Activated CD8-positive, alpha-beta memory T cell treated with anti-CD3 and anti-CD28 coated beads, Interleukin-2, amount 50 U/mL, for 24 hours (primary cell): Measurements from ENCODE around the gene ARHGEF11.

Source experiments
- DNase-seq: peaks from one replicate; pipeline ENCODE4 v3.0.0-alpha.2; 2020; ENCODE audit errors: extremely low read depth

Gene ARHGEF11

GRCh38 chr1:156949127-156949526 lies 96.4 kb downstream of the ARHGEF11 start:
- no peak for DNase-seq

- no peak for DNase-seq
These were observed 96.8 kb downstream of the ARHGEF11 start for GRCh38 chr1:156948708-156949107.

DNA sequence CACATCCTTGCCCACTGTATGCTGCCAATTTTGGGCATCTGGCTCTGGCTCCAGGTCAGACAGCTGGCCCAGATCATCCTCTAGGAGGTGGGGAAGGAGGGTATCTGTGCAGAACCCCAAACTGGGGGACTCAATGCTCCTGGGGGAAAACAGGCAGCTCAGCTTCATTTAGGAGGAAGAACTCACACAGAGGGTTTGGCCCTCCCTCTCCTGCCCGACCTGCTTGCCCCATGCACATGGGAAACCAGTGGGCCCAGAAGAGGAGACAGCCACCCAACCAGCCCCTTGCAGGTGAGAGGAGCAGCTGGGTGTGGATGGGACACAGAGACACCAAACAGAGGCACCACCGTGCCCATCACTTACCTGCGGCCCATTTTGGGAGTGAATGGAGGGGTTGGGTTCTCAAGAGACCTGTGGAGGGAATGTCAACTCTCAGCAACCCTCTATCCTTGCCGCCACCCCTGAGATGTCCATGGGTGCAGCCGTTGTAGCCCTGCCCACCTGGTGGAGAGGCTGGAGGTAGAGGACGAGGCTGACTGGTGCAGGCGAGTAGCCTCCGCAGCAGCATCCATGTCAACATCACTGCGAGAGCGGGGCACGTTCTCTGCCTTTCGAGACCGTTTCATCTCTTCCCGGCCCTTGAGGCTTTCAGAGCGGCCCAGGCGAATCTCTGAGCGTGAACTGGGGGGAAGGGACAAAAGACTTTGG lies 97.6 kb downstream of the ARHGEF11 start:
- DNase-seq, result no peak

DNA sequence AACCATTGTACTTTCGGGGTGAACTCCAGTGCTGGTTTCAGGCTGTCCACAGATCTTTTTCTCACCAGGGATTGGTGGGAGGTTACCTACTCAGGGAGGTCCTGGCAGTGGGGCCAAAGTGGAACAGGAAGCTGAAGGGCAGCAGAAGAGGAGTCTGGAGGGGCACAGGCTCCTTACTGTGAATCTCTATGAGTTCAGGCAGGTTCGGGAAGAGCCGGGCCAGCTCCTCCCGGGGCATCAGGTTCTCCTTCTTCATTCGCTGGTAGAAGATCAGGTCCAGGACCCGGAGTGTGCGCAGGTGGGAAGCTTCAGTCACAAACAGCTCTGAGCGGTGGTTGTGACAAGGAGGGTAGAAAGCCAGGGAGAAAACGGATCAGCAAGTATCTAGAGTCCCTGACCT lies 98.4 kb downstream of the ARHGEF11 start:
- no peak for DNase-seq

- no peak for DNase-seq
These were observed 99.5 kb downstream of the ARHGEF11 start for GRCh38 chr1:156945881-156946661.

DNA sequence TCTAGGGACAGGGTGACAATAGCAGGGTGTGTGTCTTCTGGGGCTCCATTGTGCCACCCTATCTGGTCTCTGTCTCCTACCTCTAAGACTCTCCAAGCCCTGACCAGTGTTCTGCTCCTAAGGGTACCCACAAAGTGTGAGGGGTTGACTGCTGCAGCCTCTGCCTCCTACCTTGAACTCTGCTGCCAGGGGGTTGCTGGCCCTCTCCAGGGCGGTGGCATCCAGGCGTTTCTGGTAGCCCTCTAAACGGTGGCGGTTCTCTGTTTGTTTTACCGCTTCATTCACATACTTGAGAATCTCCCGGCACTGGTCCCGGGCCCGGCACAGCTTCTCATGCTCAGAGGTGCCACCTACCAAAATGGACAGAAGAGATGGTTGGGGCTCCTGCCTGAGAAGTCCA lies 100.7 kb downstream of the ARHGEF11 start:
- no peak for DNase-seq

- DNase-seq, result no peak
These were observed 101.3 kb downstream of the ARHGEF11 start for GRCh38 chr1:156944268-156944667.

- no peak for DNase-seq
These were observed 101.8 kb downstream of the ARHGEF11 start for GRCh38 chr1:156943756-156944155.

GRCh38 chr1:156942576-156942975 lies 103.0 kb downstream of the ARHGEF11 start:
- no peak for DNase-seq

GRCh38 chr1:156942176-156942575 lies 103.4 kb downstream of the ARHGEF11 start:
- DNase-seq, result no peak

DNA sequence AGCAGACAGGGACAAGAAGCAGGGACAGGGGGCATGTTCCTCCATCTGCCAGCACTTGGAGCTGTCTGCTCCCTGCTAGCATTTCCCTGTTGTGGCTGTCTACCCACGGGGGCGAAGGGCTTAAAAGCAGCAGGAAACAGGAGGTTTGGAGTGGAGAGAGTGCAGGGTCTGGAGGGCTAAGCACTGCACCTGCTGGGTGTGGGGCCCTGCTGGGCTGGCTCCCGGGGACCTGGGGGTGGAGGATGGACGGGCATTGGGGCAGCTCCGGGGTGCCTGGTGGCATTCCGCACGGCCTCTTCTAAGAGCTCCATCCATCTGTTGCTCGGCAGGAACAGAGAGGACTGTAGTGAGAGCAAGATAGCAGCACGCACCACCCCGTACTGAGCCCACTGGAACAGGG lies 103.9 kb downstream of the ARHGEF11 start:
- no peak for DNase-seq

DNA sequence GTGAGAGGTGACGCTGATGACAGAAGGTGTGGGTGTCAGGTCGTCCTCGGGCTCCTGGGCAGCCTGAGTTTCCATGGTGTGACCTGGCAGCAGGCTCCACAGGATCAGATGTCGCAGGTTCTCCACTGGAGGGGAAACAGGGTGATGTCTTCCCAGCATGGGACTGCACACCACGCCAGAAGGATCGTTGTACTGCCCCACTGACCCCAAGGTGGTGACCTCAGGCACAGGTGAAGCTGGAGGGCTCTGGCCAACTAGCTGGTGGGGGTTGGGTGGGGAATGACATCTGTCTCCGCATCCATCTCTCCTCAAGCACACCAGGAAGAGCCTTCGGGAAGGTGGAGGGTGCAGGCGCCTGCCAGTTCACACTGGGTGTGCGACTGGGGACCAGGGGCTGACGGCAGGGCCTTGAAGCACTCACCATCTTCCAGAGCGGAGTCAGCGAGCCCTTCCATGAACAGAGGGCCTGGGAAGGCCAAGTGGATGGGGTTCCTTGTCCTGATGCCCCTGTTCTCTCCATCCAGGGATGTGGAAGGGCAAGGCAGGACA lies 105.7 kb downstream of the ARHGEF11 start:
- no peak for DNase-seq

GRCh38 chr1:156938813-156939212 lies 106.7 kb downstream of the ARHGEF11 start:
- no peak for DNase-seq

DNA sequence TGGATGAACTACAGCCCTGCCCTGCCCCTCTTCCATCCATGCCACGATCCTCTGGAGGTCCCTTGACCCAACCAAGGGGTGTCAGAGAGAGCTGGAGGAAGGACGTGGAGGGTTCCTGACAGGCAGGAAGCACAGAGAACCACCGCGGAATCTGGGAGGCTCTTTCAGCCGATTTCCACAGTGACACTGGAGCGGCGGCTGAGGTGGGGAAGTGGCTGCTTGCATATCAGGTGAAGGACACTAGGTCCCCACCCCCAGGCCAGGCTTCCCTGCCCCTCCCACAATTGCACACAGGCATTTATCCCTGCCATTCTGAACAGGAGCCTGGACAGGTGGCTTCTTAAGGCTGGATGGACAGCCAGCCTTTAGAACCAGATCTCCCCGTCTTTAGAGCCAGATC lies 107.7 kb downstream of the ARHGEF11 start:
- DNase-seq, result no peak

- no peak for DNase-seq
These were observed 108.8 kb downstream of the ARHGEF11 start for GRCh38 chr1:156936721-156937220.

GRCh38 chr1:156936191-156936590 lies 109.4 kb downstream of the ARHGEF11 start:
- DNase-seq, result no peak

DNA sequence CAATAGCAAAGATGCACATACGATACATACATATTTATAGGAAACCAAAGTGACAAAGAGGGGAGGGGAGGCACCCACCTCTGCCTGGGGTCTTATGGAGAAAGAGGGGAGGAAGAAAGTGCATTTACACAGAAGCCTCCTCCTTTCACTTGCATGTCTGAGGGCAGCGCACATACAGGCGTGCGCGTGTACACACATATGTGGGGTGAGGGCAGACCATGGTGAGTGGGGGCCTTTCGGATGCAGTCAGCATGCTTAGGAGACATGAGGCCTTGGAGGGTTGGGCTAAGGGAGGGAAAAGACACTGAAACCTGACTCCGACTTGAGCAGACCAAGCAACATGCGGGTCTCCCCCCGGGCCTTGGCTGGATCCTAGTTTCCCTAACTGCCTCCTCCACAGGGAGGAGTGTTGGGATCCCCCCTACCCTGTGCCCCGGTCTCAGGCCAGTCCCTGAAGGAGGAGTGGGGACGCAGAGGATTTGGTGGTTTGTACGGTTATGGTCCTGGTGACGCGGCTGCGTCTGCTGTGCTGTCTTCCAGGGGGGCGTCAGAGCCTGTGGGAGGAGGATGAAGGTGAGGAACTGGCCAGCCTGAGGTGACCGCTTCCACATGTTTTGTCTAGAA lies 109.9 kb downstream of the ARHGEF11 start:
- DNase-seq, result no peak

GRCh38 chr1:156933136-156933535 lies 112.4 kb downstream of the ARHGEF11 start:
- no peak for DNase-seq

DNA sequence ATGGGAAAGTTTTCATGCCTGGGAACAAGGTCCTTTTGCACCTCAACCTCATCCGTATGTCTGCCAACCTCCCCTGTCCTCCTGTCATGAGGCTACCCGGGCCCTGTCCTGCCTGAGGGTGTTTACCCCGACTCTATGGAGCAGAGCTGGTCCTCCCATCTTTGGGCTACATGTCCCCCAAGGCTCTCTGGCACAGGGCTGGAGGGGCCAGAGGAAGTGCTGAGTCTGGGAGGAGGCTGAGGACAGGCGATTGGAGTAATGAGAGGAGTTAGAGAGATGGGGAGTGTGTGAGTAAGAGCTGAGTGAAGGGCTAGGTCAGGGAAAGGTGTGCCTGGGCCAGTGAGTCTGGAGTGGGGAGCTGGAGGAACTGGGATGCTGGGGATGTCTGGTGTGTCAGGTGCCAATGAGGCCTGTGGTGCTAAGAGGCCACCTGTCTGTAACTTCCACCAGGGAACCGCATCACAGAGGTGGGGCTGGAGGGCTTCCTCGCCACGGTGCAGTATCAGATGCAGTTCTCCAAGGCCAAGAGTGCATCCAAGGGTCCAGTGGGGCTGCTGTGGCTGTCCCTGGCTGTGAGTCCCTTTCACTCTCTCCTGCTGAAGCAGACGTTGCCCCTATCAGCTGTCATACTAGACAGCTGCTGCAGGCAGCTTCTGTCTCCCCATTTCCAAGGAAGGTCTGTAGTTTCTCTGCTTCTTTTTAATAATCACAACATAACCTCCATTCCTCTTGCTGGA lies 113.4 kb downstream of the ARHGEF11 start:
- no peak for DNase-seq

GRCh38 chr1:156931211-156931952 lies 114.2 kb downstream of the ARHGEF11 start:
- DNase-seq, result no peak

DNA sequence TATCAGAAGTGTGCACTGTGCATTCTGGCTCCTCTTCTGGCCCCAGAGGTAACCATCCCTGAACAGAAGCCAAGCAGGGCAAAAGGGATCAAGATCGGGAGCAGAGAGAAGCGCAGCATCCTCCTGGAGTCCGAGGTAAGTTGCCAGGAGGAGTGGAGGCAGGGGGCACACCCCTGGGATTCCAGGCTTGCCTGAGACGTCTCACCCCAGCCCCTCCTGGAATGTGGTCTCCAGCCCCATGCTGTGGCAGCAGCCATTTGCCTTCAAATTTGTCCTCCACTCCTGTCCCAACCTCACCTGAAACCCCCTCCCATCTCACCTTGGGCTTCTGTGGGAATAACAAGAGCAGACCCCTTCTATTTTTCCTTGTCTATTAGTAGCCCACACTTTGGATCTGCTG lies 115.1 kb downstream of the ARHGEF11 start:
- no peak for DNase-seq
